ENCODE results near the gene CHST7.
A peak's percentile ranks its signal among the peaks of the same experiment; 100 is the strongest.

The CHST7 gene

GRCh38 chrX:46553935-46554334 is 19.6 kb upstream of the CHST7 start:
- Mint-ChIP-seq H3K27ac (ENCODE audit: low read depth) (no peak overlapping the region), H3K4me1 (peaks cover 3% of the 10 kb centered on the region), H3K36me3 (ENCODE audit: insufficient read depth) (peaks cover 5% of the 10 kb centered on the region), H3K27me3 (no peaks in the 10 kb centered on the region), H3K9me3 (no peaks in the 10 kb centered on the region), H3K4me3 (no peak overlapping the region)
- no peak for ATAC-seq (replicated peaks; ENCODE audit: extremely low read depth, poor library complexity, severe bottlenecking)
- DNase-seq (ENCODE audit: low spot score in 2 of 2): no peak

GRCh38 chrX:46554942-46555341 is 18.6 kb upstream of the CHST7 start:
- peak overlapping the region; percentile 32 for H3K27ac Mint-ChIP-seq (ENCODE audit: low read depth)
- H3K4me3 Mint-ChIP-seq: no peak overlapping the region
- H3K4me1 Mint-ChIP-seq: no peaks in the 10 kb centered on the region
- H3K9me3 Mint-ChIP-seq: no peaks in the 10 kb centered on the region
- no peaks in the 10 kb centered on the region for H3K27me3 Mint-ChIP-seq
- no peak for DNase-seq (ENCODE audit: low spot score in 2 of 2)
- no peak for ATAC-seq (replicated peaks; ENCODE audit: extremely low read depth, poor library complexity, severe bottlenecking)
- H3K36me3 Mint-ChIP-seq (ENCODE audit: insufficient read depth): peaks cover 5% of the 10 kb centered on the region

GRCh38 chrX:46559062-46559461 is 14.5 kb upstream of the CHST7 start:
- DNase-seq (ENCODE audit: low spot score in 2 of 2) (no peak), ATAC-seq (replicated peaks; ENCODE audit: extremely low read depth, poor library complexity, severe bottlenecking) (no peak)
- Mint-ChIP-seq H3K27me3 (no peaks in the 10 kb centered on the region), H3K9me3 (no peaks in the 10 kb centered on the region), H3K36me3 (ENCODE audit: insufficient read depth) (no peaks in the 10 kb centered on the region), H3K4me1 (peaks cover 17% of the 10 kb centered on the region), H3K27ac (ENCODE audit: low read depth) (no peak overlapping the region), H3K4me3 (no peak overlapping the region)

DNA sequence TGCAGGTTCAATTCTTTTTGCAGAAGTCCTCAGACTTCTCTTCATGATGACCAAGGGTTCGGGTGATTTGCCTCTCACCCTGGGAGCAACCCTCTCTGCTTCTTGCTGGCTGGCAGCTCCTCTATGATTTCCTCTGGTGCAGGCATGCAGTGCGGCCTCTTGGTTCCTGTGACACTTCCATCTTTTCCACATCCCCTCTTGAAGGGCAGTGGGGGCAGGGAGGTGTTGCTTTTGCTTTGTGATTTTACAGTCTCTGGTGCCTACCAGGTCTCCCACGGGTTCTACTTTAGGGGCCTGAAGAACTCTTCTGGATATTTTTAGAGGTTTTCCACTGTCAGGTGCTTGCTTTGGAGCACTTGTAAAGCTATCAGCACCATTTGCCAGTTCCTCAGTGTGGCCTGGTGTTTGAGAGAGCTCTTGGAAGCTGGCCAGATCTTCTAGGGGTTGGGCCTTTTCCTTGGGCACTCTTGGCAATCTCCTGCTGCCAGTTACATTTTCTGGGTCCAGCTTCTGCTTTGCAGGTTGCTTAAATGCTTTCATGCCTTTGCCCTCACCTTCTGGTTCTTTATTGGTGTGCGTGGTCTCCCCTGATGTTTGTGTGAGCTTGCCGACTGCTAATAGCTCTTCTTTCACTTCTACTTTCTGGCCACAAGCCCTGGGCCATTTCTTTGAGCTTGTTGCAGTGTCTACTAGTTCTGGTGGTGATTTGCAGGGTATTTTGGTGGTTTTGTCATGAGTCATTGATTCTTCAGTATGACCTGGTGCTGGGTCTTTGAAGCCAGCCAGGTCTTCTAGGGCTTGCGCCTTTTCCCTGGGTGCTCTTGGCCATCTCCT is 11.5 kb upstream of the CHST7 start:
- H3K27ac Mint-ChIP-seq (ENCODE audit: low read depth): peak overlapping the region; percentile 4
- ATAC-seq (replicated peaks; ENCODE audit: extremely low read depth, poor library complexity, severe bottlenecking): peak; percentile 43
- H3K4me3 Mint-ChIP-seq: no peak overlapping the region

GRCh38 chrX:46567388-46567787 is 6.2 kb upstream of the CHST7 start:
- no peak for ATAC-seq (replicated peaks; ENCODE audit: extremely low read depth, poor library complexity, severe bottlenecking)
- no peak overlapping the region for H3K4me3 Mint-ChIP-seq
- H3K9me3 Mint-ChIP-seq: no peaks in the 10 kb centered on the region
- peaks cover 13% of the 10 kb centered on the region for H3K4me1 Mint-ChIP-seq
- no peak for DNase-seq (ENCODE audit: low spot score in 2 of 2)
- H3K27me3 Mint-ChIP-seq: no peaks in the 10 kb centered on the region
- no peak overlapping the region for H3K27ac Mint-ChIP-seq (ENCODE audit: low read depth)
- peaks cover 3% of the 10 kb centered on the region for H3K36me3 Mint-ChIP-seq (ENCODE audit: insufficient read depth)

More for the DNA sequence above, 11.5 kb upstream of the CHST7 start:
- H3K9me3 Mint-ChIP-seq: no peaks in the 10 kb centered on the region
- no peak for DNase-seq (ENCODE audit: low spot score in 2 of 2)
- no peaks in the 10 kb centered on the region for H3K36me3 Mint-ChIP-seq (ENCODE audit: insufficient read depth)
- no peaks in the 10 kb centered on the region for H3K27me3 Mint-ChIP-seq
- H3K4me1 Mint-ChIP-seq: peaks cover 17% of the 10 kb centered on the region

- H3K27ac Mint-ChIP-seq (ENCODE audit: low read depth): no peak overlapping the region
- H3K4me3 Mint-ChIP-seq: no peak overlapping the region
- no peaks in the 10 kb centered on the region for H3K9me3 Mint-ChIP-seq
- H3K4me1 Mint-ChIP-seq: peaks cover 19% of the 10 kb centered on the region
- ATAC-seq (replicated peaks; ENCODE audit: extremely low read depth, poor library complexity, severe bottlenecking) (no peak), DNase-seq (ENCODE audit: low spot score in 2 of 2) (no peak)
- H3K27me3 Mint-ChIP-seq: no peaks in the 10 kb centered on the region
- H3K36me3 Mint-ChIP-seq (ENCODE audit: insufficient read depth): peaks cover 6% of the 10 kb centered on the region
Observed at GRCh38 chrX:46569621-46570020, 3.9 kb upstream of the CHST7 start.

DNA sequence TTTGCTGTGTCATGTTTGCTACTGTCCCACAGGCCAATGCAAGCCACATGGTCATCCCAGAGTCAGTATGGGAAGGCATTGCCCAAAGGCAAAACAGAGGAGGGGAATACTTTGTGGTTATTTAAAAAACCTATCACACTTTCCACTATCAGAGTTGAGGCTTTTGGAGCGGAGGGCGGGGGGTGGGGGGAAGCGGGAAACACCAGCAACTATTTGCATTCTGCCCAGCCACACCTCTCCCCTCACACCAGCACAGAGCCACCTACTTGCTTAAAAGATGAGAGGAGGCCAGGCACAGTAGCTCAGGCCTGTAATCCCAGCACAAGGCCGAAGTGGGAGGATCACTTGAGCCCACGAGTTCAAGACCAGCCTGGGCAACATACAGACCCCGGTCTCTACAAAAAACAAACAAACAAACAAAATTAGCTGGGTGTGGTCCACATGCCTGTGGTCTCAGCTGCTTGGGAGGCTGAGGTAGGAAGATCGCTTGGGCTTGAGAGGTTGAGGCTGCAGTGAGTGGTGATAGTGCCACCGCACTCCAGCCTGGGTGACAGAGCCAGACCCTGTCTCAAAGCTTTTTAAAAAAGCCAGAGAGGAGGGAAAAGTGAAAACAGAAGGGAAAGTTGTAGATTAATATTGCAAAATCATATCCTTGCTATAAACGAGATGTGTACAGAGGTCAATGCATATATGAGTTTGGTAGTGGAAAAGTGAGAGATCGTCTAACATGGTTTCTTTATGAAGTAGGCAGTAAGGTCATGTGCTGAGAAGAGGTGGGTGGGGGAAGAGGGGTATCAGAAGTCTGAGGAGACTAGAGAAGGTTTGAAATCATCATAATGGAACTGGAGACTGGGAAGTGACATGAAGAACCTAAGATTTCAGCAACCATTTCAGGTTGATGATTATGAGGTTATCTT is 1.9 kb upstream of the CHST7 start:
- ATAC-seq (replicated peaks; ENCODE audit: extremely low read depth, poor library complexity, severe bottlenecking): no peak

DNA sequence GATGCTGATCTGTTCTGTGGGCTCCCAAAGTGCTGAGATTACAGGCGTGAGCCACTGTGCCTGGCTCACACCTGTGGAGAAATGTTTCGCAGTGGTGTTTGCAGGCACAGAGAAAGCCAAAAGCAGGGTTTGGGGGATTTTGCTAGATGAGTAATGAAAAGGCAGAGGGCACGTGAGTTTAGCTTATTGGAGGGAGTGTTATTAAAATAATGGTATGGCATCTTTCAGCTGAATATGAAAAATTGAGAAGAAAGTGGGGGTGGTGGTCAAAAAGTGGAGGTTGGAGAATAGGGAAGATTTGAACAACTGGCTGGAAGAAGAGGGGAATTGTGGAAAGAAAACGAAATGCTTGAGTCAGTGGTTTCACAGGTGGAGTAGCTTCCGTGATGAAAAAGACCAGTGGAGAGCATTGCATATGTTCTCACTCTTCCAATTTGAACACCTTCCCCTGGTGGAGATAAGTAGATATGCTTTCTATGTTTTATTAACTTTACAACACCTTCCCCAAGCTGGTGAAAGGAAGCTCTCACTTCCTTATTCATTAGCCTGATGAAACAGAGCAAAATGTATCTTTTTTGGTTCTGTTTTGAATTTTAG is 1.1 kb upstream of the CHST7 start:
- ATAC-seq (replicated peaks; ENCODE audit: extremely low read depth, poor library complexity, severe bottlenecking) (peak; percentile 47), DNase-seq (ENCODE audit: low spot score in 2 of 2) (peak in 1 of 2 donors; percentile 26)
- Mint-ChIP-seq H3K27me3 (no peaks in the 10 kb centered on the region), H3K36me3 (ENCODE audit: insufficient read depth) (peaks cover 6% of the 10 kb centered on the region), H3K4me1 (peaks cover 33% of the 10 kb centered on the region), H3K9me3 (no peaks in the 10 kb centered on the region), H3K4me3 (peak overlapping the region; percentile 83), H3K27ac (ENCODE audit: low read depth) (peak overlapping the region; percentile 86)

More for the DNA sequence above, 1.9 kb upstream of the CHST7 start:
- Mint-ChIP-seq H3K27me3 (no peaks in the 10 kb centered on the region), H3K36me3 (ENCODE audit: insufficient read depth) (peaks cover 6% of the 10 kb centered on the region), H3K4me3 (peak overlapping the region; percentile 83), H3K4me1 (peaks cover 32% of the 10 kb centered on the region), H3K9me3 (no peaks in the 10 kb centered on the region), H3K27ac (ENCODE audit: low read depth) (peak overlapping the region; percentile 86)
- no peak for DNase-seq (ENCODE audit: low spot score in 2 of 2)

DNA sequence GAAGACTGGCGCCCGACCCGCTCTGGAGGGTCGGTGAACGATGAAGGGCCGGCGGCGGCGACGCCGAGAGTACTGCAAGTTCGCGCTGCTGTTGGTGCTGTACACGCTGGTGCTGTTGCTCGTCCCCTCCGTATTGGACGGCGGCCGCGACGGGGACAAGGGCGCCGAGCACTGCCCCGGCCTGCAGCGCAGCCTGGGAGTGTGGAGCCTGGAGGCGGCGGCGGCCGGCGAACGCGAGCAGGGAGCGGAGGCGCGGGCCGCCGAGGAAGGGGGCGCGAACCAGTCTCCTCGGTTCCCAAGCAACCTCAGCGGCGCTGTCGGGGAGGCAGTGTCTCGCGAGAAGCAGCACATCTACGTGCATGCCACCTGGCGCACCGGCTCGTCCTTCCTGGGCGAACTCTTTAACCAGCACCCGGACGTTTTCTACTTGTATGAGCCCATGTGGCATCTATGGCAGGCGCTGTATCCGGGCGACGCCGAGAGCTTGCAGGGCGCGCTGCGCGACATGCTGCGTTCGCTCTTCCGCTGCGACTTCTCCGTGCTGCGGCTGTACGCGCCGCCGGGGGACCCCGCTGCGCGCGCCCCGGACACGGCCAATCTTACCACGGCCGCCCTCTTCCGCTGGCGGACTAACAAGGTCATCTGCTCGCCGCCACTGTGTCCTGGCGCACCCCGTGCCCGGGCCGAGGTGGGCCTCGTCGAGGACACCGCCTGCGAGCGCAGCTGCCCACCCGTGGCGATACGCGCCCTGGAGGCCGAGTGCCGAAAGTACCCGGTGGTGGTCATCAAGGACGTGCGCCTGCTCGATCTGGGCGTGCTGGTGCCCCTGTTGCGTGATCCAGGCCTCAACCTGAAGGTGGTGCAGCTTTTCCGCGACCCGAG is 568 bp downstream of the CHST7 start:
- Mint-ChIP-seq H3K4me3 (peak overlapping the region; percentile 83), H3K9me3 (no peaks in the 10 kb centered on the region), H3K4me1 (peaks cover 33% of the 10 kb centered on the region), H3K36me3 (ENCODE audit: insufficient read depth) (peaks cover 6% of the 10 kb centered on the region), H3K27ac (ENCODE audit: low read depth) (peak overlapping the region; percentile 86), H3K27me3 (no peaks in the 10 kb centered on the region)
- peak; percentile 64 for ATAC-seq (replicated peaks; ENCODE audit: extremely low read depth, poor library complexity, severe bottlenecking)
- peak; percentile 33 to 68 for DNase-seq (ENCODE audit: low spot score in 2 of 2)

DNA sequence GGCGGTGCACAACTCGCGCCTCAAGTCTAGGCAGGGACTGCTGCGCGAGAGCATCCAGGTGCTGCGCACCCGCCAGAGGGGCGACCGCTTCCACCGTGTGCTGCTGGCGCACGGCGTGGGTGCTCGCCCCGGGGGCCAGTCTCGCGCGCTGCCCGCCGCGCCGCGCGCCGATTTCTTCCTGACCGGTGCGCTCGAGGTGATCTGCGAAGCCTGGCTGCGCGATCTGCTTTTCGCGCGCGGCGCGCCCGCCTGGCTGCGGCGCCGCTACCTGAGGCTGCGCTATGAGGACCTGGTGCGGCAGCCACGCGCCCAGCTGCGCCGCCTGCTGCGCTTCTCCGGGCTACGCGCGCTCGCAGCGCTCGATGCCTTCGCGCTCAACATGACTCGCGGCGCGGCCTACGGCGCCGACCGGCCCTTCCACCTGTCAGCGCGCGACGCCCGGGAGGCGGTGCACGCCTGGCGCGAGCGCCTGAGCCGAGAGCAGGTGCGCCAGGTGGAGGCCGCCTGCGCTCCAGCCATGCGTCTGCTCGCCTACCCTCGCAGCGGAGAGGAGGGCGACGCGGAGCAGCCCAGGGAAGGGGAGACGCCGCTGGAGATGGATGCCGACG is 1.3 kb downstream of the CHST7 start:
- no peak overlapping the region for H3K27ac Mint-ChIP-seq (ENCODE audit: low read depth)
- DNase-seq (ENCODE audit: low spot score in 2 of 2): peak in 1 of 2 donors; percentile 13
- peak; percentile 20 for ATAC-seq (replicated peaks; ENCODE audit: extremely low read depth, poor library complexity, severe bottlenecking)
- H3K4me3 Mint-ChIP-seq: peak overlapping the region; percentile 83
- H3K4me1 Mint-ChIP-seq: peaks cover 33% of the 10 kb centered on the region
- no peaks in the 10 kb centered on the region for H3K9me3 Mint-ChIP-seq
- H3K27me3 Mint-ChIP-seq: no peaks in the 10 kb centered on the region
- H3K36me3 Mint-ChIP-seq (ENCODE audit: insufficient read depth): peaks cover 11% of the 10 kb centered on the region

DNA sequence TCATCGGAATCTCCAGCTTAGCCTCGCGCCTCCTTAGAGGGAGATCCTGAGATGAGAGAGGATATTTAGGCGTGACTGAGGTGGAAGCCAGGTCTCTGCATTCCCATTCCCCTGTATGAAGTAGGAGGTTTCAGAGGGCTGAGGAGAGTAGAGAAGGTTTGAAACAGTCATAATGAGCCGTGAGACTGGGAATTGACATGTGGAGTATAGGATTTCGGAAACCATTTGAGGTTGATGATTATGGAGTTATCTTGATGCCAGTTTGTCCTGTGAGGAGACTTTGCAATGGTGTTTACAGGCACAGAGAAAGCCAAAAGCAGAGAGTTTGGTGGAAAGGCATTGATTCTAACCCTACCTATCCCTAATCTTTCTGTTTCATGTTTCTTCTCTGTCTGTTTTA is 2.0 kb downstream of the CHST7 start:
- no peak for DNase-seq (ENCODE audit: low spot score in 2 of 2)
- Mint-ChIP-seq H3K27me3 (no peaks in the 10 kb centered on the region), H3K4me1 (peaks cover 37% of the 10 kb centered on the region), H3K27ac (ENCODE audit: low read depth) (no peak overlapping the region), H3K9me3 (no peaks in the 10 kb centered on the region), H3K36me3 (ENCODE audit: insufficient read depth) (peaks cover 14% of the 10 kb centered on the region), H3K4me3 (peak overlapping the region; percentile 83)
- ATAC-seq (replicated peaks; ENCODE audit: extremely low read depth, poor library complexity, severe bottlenecking): no peak
